Renal cortex interstitium (tissue), 11 donors: ENCODE measurements around the gene APOBEC3C. TPM values are rescaled to one million over a fixed set of nuclear protein-coding genes. Genes with fewer than 3 reads are reported as not detected.
A peak's percentile ranks its signal among the peaks of the same experiment; 100 is the strongest.
"Not testable (repeated sequence)": the region's sequence is repeated elsewhere in the genome, so short reads cannot be mapped to it uniquely, and the experiment has no call there.

ENCODE experiments used
- DNase-seq, 11 donors: peaks; one replicate each; pipeline ENCODE4 v3.0.0-alpha.2; 2013; ENCODE audit warnings: low read depth in 9 of 11, low spot score in 4 of 11; ENCODE audit errors: extremely low read depth in 1 of 11
- polyA plus RNA-seq, 3 donors: library from polyadenylated mRNA; unstranded; fragments of 120-200 nt; gene quantifications; one replicate each; pipeline ENCODE4 v1.2.1, GENCODE V29; 2013; ENCODE audit not compliant: insufficient read length in 3 of 3

APOBEC3C gene
- polyA plus RNA-seq, 3 donors: 9.6 to 10.6 (median 10.2) TPM

DNA sequence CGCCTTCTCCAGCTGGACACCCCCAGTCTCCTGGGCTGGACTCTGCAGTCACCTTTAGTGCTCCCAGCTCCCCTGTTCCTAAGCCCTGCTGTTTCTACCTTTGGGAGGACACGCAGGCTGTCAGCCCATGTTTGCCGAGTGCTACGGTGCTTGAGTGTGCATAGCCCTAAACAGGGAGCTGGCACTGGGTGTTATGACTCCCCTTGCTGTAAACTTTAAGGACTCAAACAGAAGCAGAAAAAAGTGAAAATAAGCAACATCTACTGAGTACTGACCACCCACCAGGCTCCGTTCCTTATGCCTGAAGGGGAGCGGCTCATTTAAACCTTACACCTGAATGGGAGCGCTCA lies 39.3 kb upstream of the APOBEC3C start:
- no peak for DNase-seq

- DNase-seq: not testable (repeated sequence)
Measured at GRCh38 chr22:38977289-38977688, 36.8 kb upstream of the APOBEC3C start.

DNA sequence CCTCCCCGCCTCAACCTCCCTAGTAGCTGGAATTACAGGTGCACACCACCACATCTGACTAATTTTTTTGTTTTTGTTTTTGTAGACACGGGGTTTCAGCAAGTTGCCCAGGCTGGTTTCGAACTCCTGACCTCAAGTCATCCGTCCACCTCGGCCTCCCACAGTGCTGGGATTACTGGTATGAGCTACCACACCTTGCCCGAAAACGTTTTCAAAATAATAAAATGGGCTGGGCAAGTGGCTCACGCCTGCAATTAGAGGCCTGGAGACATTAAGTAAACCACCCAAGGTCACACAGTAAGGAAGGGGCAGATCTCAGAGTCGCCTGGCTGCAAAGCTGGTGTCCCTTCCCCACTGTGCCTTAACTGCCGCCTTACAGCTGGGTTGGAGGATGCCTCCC lies 33.5 kb upstream of the APOBEC3C start:
- DNase-seq: not testable (repeated sequence)

DNA sequence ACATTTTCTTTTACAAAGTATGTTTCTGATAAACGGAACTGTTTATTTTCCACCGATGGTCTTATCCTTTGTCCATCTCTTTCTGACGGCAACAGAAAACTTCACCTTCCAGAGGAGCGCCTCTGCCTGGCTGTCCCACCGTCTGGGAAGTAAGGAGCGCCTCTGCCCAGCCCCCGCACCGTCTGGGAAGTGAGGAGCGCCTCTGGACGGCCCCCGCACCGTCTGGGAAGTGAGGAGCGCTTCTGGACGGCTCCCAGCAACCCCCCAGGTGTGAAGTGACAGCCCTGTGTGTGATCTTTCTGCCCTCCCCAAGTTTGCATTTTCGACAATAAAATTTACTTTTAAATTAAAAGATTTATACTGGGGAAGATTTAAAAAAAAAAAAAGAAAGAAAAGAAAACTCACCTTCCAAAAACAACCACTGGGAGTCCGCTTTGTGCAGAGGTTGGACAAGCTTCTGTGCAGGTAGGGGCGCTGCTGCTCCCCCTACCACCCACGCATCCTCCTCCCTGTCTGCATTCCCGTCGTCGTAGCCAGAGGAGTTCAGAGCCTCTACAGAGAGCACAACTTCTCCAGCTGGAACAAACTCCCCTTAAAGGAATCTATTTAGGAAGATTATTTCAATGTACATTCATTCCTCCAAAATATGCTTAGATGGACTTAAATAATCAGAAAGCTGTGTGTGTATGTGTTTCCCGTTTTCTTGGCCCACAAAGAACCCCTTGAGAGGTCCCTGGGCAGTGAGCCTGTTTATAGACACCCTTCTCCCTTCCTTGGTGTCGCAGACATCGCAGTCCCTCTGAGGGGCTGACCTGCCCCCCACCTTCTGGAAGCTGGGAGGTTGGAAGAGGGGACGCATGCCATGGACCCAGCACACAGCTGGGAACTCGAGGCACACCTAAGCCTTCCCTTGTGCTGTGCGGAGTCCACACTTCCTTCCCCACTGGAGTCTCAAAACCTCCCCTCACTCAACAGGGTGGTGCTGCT lies 32.8 kb upstream of the APOBEC3C start:
- DNase-seq: peak in 8 of 11 donors; percentile 38 to 66 (median 56)

GRCh38 chr22:38981992-38982927 lies 31.8 kb upstream of the APOBEC3C start, which contains the start of gene APOBEC3B:
APOBEC3B (plus strand) TSS chr22:38982347; CDS start chr22:38982454, 107 bp downstream.
- DNase-seq: peak in 10 of 11 donors; percentile 42 to 88 (median 82)

GRCh38 chr22:38984224-38984623 lies 29.8 kb upstream of the APOBEC3C start:
- DNase-seq: no peak

DNA sequence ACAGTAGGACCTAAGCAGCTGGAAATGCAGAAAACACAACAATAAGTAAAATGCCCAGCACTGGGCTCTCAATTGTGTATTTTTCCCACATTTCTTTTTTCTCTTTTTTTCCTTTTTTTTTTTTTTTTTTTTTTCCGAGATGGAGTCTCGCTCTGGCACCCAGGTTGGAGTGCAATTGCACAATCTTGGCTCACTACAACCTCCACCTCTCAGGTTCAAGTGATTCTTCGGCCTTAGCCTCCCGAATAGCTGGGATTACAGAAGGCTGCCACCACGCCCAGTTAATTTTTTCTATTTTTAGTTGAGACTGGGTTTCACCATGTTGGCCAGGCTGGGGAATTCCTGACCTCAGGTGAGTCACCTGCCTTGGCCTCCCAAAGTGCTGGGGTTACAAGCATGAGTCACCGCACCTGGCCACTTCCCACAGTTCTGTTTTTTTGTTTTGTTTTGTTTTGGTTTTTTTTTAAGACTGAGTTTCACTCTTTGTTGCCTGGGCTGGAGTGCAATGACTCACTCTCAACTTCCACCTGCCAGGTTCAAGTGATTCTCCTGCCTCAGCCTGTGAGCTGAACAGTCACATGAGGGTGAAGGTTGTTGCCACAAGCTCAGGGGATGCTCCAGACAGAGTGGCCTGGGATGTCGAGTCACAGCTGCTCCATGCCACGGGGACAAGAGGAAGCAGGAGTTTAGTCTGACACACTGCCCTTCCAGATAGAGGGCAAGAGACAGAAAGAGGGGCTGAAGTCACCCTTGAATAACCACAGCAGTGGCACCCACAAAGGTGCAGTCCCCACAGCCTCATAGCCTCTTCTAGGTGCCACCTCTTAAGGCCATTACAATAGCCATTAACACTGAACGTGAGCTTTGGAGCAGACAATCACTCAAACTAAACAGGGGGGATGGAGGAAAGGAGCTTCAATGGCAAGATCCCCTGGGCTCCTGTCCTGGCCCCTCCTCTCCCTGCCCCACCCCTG lies 29.0 kb upstream of the APOBEC3C start:
- not testable (repeated sequence) for DNase-seq

DNA sequence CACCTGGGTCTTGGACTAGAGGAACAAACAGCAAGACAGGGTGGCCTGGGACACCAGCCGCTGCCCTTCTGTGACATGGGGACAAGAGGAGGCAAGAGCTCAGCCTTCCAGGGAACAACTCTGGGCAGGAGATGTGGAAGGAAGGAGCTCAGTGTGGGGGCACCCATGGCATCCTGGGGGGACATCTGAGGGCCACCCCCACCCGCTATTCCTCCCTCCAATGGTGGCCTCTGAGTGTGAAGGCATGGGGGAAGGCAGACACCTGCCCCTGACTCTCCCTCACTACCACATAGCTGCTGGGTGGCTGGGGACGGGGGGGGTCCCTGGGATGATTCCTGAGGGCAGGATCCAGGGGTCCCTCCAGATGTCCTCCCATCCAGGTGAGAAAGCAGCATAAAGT lies 27.4 kb upstream of the APOBEC3C start:
- DNase-seq: no peak

DNA sequence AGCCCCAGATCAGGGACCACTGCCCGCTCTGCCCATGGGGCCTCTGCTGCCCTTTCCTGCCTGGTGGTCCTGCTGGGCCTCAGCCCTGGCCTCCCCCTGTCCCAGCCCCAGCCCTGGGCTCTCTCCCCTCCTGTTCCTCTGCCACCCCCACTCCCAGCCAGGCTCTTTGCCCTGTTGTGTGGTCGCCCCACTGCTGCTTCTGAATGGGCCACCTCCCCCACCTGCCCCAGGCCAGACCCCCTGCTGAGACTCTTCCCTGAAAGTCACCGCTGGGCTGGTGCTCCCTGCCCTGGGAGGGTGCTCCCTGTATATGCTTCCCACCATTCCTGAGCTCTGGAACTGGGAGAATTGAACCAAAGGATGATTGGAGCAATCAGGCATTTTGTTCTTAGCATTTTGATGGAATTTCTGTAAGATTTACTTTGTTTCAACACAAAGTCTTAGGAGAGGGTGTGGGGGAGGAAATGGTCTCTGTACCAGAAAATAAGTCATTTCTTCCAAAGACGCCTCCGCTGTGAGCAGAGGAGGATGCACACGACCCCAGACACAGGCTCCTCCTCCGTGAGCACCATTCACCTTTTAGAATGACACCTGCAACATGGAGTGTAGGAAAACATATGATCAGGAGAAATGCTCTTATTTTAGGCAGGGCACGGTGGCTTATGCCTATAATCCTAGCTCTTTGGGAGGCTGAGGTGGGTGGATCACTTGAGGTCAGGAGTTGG lies 26.7 kb upstream of the APOBEC3C start:
- no peak for DNase-seq

GRCh38 chr22:38989466-38989865 lies 24.6 kb upstream of the APOBEC3C start:
- DNase-seq: no peak

DNA sequence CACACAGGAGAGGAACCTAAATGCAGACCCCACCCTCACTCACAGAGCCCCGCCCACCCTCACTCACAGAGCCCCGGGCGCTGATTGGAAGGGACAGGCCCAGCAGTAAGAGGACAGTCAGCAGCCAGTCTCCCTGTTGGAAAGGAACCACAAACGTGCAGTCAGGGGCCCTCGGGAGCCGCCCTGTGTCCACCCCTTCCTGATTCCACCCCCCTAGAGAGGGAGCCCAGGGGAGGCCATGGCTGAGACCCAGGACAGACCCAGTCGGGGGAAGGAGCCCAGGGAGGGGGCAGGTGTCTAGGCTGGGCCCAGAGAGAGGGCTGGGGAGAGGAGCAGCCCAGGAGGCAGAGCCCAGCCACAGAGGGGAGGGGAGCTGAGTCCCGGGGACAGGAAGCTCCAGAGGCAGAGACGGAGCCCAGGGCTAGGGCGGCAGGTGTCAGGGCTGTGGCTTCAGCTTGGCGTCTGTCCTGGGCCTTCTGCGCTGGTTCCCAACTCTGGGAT lies 21.1 kb upstream of the APOBEC3C start:
- DNase-seq: not testable (repeated sequence)

GRCh38 chr22:38996105-38996504 lies 18.0 kb upstream of the APOBEC3C start:
- no peak for DNase-seq

DNA sequence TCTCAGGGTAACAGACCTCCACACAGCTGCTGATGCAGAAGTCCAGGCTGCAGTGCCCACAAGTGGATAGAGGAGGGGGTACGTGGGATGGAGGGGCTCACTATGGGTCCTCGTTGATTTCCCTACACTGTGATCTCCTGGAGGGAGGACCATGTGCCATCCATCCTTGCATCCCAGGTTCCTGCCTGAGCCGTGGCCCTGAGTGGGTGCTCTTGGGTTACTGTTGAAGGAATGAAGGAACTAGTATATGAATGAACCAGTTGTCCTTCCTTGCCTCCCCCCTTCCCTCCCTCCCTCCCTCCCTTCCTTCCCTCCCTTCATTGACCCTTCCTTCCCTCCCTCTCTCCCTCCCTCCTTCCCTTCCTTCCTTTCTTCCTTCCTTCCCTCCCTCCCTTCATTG lies 16.5 kb upstream of the APOBEC3C start:
- DNase-seq: no peak

- peak in 8 of 11 donors; percentile 63 to 77 (median 71) for DNase-seq
Measured at GRCh38 chr22:39003165-39003638, 10.9 kb upstream of the APOBEC3C start.

- no peak for DNase-seq
Measured at GRCh38 chr22:39007177-39007576, 6.9 kb upstream of the APOBEC3C start.

DNA sequence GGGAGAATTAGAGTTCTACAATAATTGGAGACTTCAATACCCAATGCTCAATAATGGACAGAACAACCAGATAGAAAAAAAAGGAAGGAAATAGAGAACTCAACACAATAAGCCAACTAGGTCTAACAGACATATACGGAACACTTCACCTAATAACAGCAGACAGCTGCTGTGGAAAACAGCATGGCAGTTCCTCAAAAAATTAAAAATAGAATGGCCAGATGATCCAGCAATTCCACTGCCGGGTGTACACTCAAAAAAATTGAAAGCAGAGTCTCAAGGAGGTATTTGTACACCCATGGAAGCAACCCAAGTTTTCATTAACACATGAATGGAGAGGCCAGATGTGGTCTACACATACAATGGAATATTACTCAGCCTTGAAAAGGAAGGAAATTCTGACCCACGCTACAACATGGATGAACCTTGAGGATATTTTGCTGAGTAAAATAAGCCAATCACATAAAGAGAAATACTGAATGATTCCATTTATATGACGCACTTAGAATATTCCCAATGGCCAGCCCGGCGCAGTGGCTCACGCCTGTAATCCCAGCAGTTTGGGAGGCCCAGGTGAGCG lies 5.7 kb upstream of the APOBEC3C start:
- not testable (repeated sequence) for DNase-seq

DNA sequence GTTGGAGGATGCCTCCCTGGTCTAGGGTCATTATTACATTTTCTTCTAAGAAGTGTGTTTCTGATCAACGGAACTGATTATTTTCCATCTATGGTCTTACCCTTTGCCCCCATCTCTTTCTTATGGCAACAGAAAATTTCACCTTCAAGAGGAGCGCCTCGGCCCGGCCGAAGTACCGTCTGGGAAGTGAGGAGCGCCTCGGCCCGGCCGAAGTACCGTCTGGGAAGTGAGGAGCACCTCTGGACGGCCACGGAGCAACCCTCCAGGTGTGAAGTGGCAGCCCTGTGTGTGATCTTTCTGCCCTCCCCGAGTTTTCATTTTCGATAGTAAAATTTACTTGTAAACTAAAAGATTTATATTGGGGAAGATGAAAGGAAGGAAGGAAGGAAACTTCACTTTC lies 3.1 kb upstream of the APOBEC3C start:
- no peak for DNase-seq
